Neural progenitor cell (in vitro differentiated cells): ENCODE measurements around the gene OR2B2. TPM values are rescaled to one million over a fixed set of nuclear protein-coding genes. Genes with fewer than 3 reads are reported as not detected.
"Not testable (repeated sequence)": the region's sequence is repeated elsewhere in the genome, so short reads cannot be mapped to it uniquely, and the experiment has no call there.

ENCODE experiments used
- DNase-seq: peaks from one replicate; pipeline ENCODE4 v3.0.0-alpha.2; 2016; ENCODE audit warnings: low spot score
- H2AFZ ChIP-seq: fragments of 200-600 bp; sonication (generic); replicated peaks from 2 replicates; pipeline ENCODE4 v1.6.1; 2016; ENCODE audit warnings: antibody characterized with exemption
- H3F3A ChIP-seq: fragments of 200-600 bp; sonication (generic); 2 replicates; pipeline ENCODE4 v1.6.1; 2016; ENCODE audit warnings: antibody characterized with exemption, low read depth
- H3K27ac ChIP-seq: fragments of 200-600 bp; sonication (generic); 2 replicates; pipeline ENCODE4 v1.5.1; 2016; ENCODE audit warnings: mild to moderate bottlenecking
- H3K27me3 ChIP-seq: fragments of 200-600 bp; sonication (generic); 2 replicates; pipeline ENCODE4 v1.6.1; 2016; ENCODE audit warnings: mild to moderate bottlenecking, moderate library complexity
- H3K36me3 ChIP-seq: fragments of 200-600 bp; sonication (generic); 2 replicates; pipeline ENCODE4 v1.5.1; 2016
- H3K4me1 ChIP-seq: fragments of 200-600 bp; sonication (generic); 2 replicates; pipeline ENCODE4 v1.6.1; 2016; ENCODE audit warnings: mixed run types
- H3K4me2 ChIP-seq: fragments of 200-600 bp; sonication (generic); 2 replicates; pipeline ENCODE4 v1.6.1; 2016
- H3K4me3 ChIP-seq: fragments of 200-600 bp; sonication (generic); 2 replicates; pipeline ENCODE4 v1.5.1; 2016
- H3K79me2 ChIP-seq: fragments of 200-600 bp; sonication (generic); 2 replicates; pipeline ENCODE4 v1.6.1; 2016; ENCODE audit warnings: low read depth
- H3K9ac ChIP-seq: fragments of 200-600 bp; sonication (generic); 2 replicates; pipeline ENCODE4 v1.6.1; 2016
- H3K9me3 ChIP-seq: fragments of 200-600 bp; sonication (generic); 2 replicates; pipeline ENCODE4 v1.5.1; 2016; ENCODE audit warnings: low read depth
- H4K20me1 ChIP-seq: fragments of 200-600 bp; sonication (generic); 2 replicates; pipeline ENCODE4 v1.6.1; 2016; ENCODE audit warnings: low read depth
- H3K27ac Mint-ChIP-seq: 3 replicates; pipeline ENCODE4 v1.8.0; 2021; ENCODE audit warnings: mixed read lengths
- H3K27me3 Mint-ChIP-seq: 2 replicates; pipeline ENCODE4 v1.8.0; 2022; ENCODE audit warnings: low read depth, mild to moderate bottlenecking, inconsistent platforms, moderate library complexity, mixed read lengths; ENCODE audit not compliant: insufficient read depth
- H3K36me3 Mint-ChIP-seq: 3 replicates; pipeline ENCODE4 v1.8.0; 2021; ENCODE audit warnings: mixed read lengths
- H3K4me1 Mint-ChIP-seq: 3 replicates; pipeline ENCODE4 v1.8.0; 2021; ENCODE audit warnings: mixed read lengths
- H3K4me3 Mint-ChIP-seq: 3 replicates; pipeline ENCODE4 v1.8.0; 2021; ENCODE audit warnings: mild to moderate bottlenecking, moderate library complexity, mixed read lengths
- H3K9me3 Mint-ChIP-seq: 3 replicates; pipeline ENCODE4 v1.8.0; 2020; ENCODE audit warnings: mixed read lengths
- CTCF ChIP-seq: fragments of 200-600 bp; sonication (generic); IDR thresholded peaks from 2 replicates; pipeline ENCODE4 v1.5.1; 2017; ENCODE audit warnings: antibody characterized with exemption, mild to moderate bottlenecking
- EZH2 ChIP-seq: fragments of 200-600 bp; sonication (generic); IDR thresholded peaks from 2 replicates; pipeline ENCODE4 v1.6.1; 2017; ENCODE audit warnings: antibody characterized with exemption, mild to moderate bottlenecking, moderate library complexity
- EZH2phosphoT487 ChIP-seq: fragments of 200-600 bp; sonication (generic); IDR thresholded peaks from 2 replicates; pipeline ENCODE4 v1.6.1; 2017; ENCODE audit warnings: antibody characterized with exemption
- total RNA-seq: library from RNA; depleted of rRNA; stranded (reverse); fragments of >200 nt; gene quantifications from 2 replicates; pipeline ENCODE4 v1.2.3, GENCODE V29; 2015; ENCODE audit warnings: low replicate concordance

The OR2B2 gene
- total RNA-seq, 1 donor from 2014 or later = not detected

- no peak overlapping the region for H3K4me2 ChIP-seq
- no peak overlapping the region for H2AFZ ChIP-seq
- peaks cover 6% of the 10 kb centered on the region for H3K36me3 ChIP-seq
- peaks cover 34% of the 10 kb centered on the region for H3K27me3 ChIP-seq
- Mint-ChIP-seq H3K36me3 (no peaks in the 10 kb centered on the region), H3K4me3 (no peak overlapping the region), H3K27ac (no peak overlapping the region), H3K9me3 (no peaks in the 10 kb centered on the region), H3K27me3 (no peaks in the 10 kb centered on the region), H3K4me1 (no peaks in the 10 kb centered on the region)
- no peak overlapping the region for H3K4me3 ChIP-seq
- H3K9ac ChIP-seq = no peak overlapping the region
- no peaks in the 10 kb centered on the region for H3K4me1 ChIP-seq
- no peaks in the 10 kb centered on the region for H3K79me2 ChIP-seq
- H3F3A ChIP-seq = no peaks in the 10 kb centered on the region
- H3K27ac ChIP-seq = no peak overlapping the region
- TF ChIP-seq CTCF = no peak
- no peak for TF ChIP-seq EZH2
- no peak for TF ChIP-seq EZH2phosphoT487
- H3K9me3 ChIP-seq = no peaks in the 10 kb centered on the region
- no peak for DNase-seq
- no peaks in the 10 kb centered on the region for H4K20me1 ChIP-seq
These were observed 38.8 kb upstream of the OR2B2 start for GRCh38 chr6:27951040-27951439.

- Histone ChIP-seq H3K27ac (no peak overlapping the region), H3K4me1 (no peaks in the 10 kb centered on the region), H3F3A (no peaks in the 10 kb centered on the region), H4K20me1 (no peaks in the 10 kb centered on the region), H3K4me2 (no peak overlapping the region), H3K36me3 (peaks cover 6% of the 10 kb centered on the region), H3K27me3 (peaks cover 27% of the 10 kb centered on the region), H2AFZ (no peak overlapping the region), H3K9ac (no peak overlapping the region), H3K79me2 (no peaks in the 10 kb centered on the region), H3K4me3 (no peak overlapping the region), H3K9me3 (no peaks in the 10 kb centered on the region)
- no peak for DNase-seq
- H3K4me1 Mint-ChIP-seq = no peaks in the 10 kb centered on the region
- no peaks in the 10 kb centered on the region for H3K9me3 Mint-ChIP-seq
- no peak overlapping the region for H3K4me3 Mint-ChIP-seq
- H3K36me3 Mint-ChIP-seq = no peaks in the 10 kb centered on the region
- no peak overlapping the region for H3K27ac Mint-ChIP-seq
- H3K27me3 Mint-ChIP-seq = no peaks in the 10 kb centered on the region
- TF ChIP-seq EZH2 = no peak
- TF ChIP-seq CTCF = no peak
- no peak for TF ChIP-seq EZH2phosphoT487
These were observed 36.0 kb upstream of the OR2B2 start for GRCh38 chr6:27948237-27948636.

GRCh38 chr6:27943072-27943471, 30.9 kb upstream of the OR2B2 start:
- H3K27me3 ChIP-seq = peaks cover 30% of the 10 kb centered on the region
- not testable (repeated sequence) for H3K27ac ChIP-seq, H3K9me3 ChIP-seq, H3K9ac ChIP-seq, H3K4me3 Mint-ChIP-seq, H3K4me1 Mint-ChIP-seq, H3K9me3 Mint-ChIP-seq, H3K27me3 Mint-ChIP-seq, H3K79me2 ChIP-seq, H3K4me1 ChIP-seq, H3K4me3 ChIP-seq, H3F3A ChIP-seq, H4K20me1 ChIP-seq, H3K27ac Mint-ChIP-seq, H3K36me3 Mint-ChIP-seq, H3K36me3 ChIP-seq
- H3K4me2 ChIP-seq = peak overlapping the region; percentile 46
- peak; percentile 7 for DNase-seq
- peak overlapping the region; percentile 70 for H2AFZ ChIP-seq

GRCh38 chr6:27940766-27941165, 28.6 kb upstream of the OR2B2 start:
- Histone ChIP-seq H4K20me1 (no peaks in the 10 kb centered on the region), H3K36me3 (no peaks in the 10 kb centered on the region), H3K27ac (no peak overlapping the region), H3K79me2 (no peaks in the 10 kb centered on the region), H3K4me2 (no peak overlapping the region), H2AFZ (no peak overlapping the region), H3K9me3 (no peaks in the 10 kb centered on the region), H3F3A (no peaks in the 10 kb centered on the region), H3K9ac (no peak overlapping the region), H3K4me1 (no peaks in the 10 kb centered on the region), H3K27me3 (peaks cover 45% of the 10 kb centered on the region), H3K4me3 (no peak overlapping the region)
- H3K36me3 Mint-ChIP-seq = no peaks in the 10 kb centered on the region
- no peaks in the 10 kb centered on the region for H3K27me3 Mint-ChIP-seq
- no peaks in the 10 kb centered on the region for H3K9me3 Mint-ChIP-seq
- H3K27ac Mint-ChIP-seq = no peak overlapping the region
- H3K4me3 Mint-ChIP-seq = no peak overlapping the region
- no peaks in the 10 kb centered on the region for H3K4me1 Mint-ChIP-seq
- no peak for DNase-seq
- TF ChIP-seq EZH2 (no peak), EZH2phosphoT487 (no peak), CTCF (no peak)
